Body of pancreas (tissue), 4 donors: ENCODE data around the gene IL17RB. TPM values are rescaled to one million over a fixed set of nuclear protein-coding genes. Genes with fewer than 3 reads are reported as not detected.

ENCODE experiments used
- ATAC-seq: fragments of 150-250 bp; one replicate; pipeline ENCODE4 v1.9.1; 2016
- DNase-seq, 4 donors: peaks; one replicate each; pipeline ENCODE4 v3.0.0-alpha.2; 2019
- H3K27ac ChIP-seq, 4 donors: fragments of 200-600 bp; sonication (generic); 1 replicate in 3 of 4; 2 replicates in 1 of 4; pipeline versions ENCODE4 v1.5.1 to v1.6.1; 2016 to 2019; ENCODE audit warnings: mild to moderate bottlenecking in 1 of 4, mixed read lengths in 1 of 4, moderate library complexity in 1 of 4
- H3K27me3 ChIP-seq, 2 donors: fragments of 200-600 bp; sonication (generic); one replicate each; pipeline ENCODE4 v1.6.0; 2016; ENCODE audit warnings: mild to moderate bottlenecking in 1 of 2
- H3K36me3 ChIP-seq, 2 donors: fragments of 200-600 bp; sonication (generic); replicated peaks in 1 of 2; 2 replicates each; pipeline ENCODE4 v1.5.1; 2016; ENCODE audit warnings: low read depth in 2 of 2; ENCODE audit not compliant: insufficient read depth in 1 of 2
- H3K4me1 ChIP-seq: fragments of 200-600 bp; sonication (generic); one replicate; pipeline ENCODE4 v1.6.0; 2016
- H3K4me3 ChIP-seq, 2 donors: fragments of 200-600 bp; sonication (generic); 1 replicate in 1 of 2; 2 replicates in 1 of 2; pipeline ENCODE4 v1.5.1; 2016 to 2019
- H3K9me3 ChIP-seq, 3 donors: fragments of 200-600 bp; sonication (generic); 1 replicate in 2 of 3; 2 replicates in 1 of 3; pipeline ENCODE4 v1.5.1; 2016
- CTCF ChIP-seq, 7 experiments: fragments of 450-650 bp in 4 of 7; fragments of 200-600 bp in 3 of 7; sonication (generic) in 3 of 7; IDR thresholded peaks; one replicate each; pipeline ENCODE4 v1.5.1; 2016 to 2019; ENCODE audit warnings: antibody characterized with exemption in 7 of 7
- POLR2A ChIP-seq, 3 donors: fragments of 450-650 bp; IDR thresholded peaks; one replicate each; pipeline ENCODE4 v1.6.1; 2016; ENCODE audit warnings: antibody characterized with exemption in 3 of 3, mild to moderate bottlenecking in 2 of 3
- WGBS, 2 donors: methylation state at CpG; one replicate each; pipeline ENCODE4 v1.1.5; 2017; 5-methylcytosine and 5-hydroxymethylcytosine counted together
- intact Hi-C: fragments of 100-400 bp; cut with DNase I; formaldehyde crosslinking; loops from one replicate; pipeline ENCODE4 v1.15.1; 2023
- total RNA-seq, 2 donors: library from RNA; depleted of rRNA; stranded (reverse); fragments of >200 nt; gene quantifications; one replicate each; pipeline ENCODE4 v1.1.0, GENCODE V29; 2016

The IL17RB gene
- total RNA-seq, 2 donors from 2014 or later, result 16.5 to 17.6 TPM

GRCh38 chr3:53858096-53858741 is 11.9 kb downstream of the IL17RB start:
- Histone ChIP-seq H3K4me3 (no peak overlapping the region), H3K27me3 (no peaks in the 10 kb centered on the region), H3K4me1 (peaks cover 3% of the 10 kb centered on the region), H3K27ac (no peak overlapping the region), H3K36me3 (peaks cover 0 to 5% of the 10 kb centered on the region in 2 donors), H3K9me3 (no peaks in the 10 kb centered on the region)
- WGBS, 2 donors, result 94 to 96% methylated on average over 7 of the region's 7 CpGs
- TF ChIP-seq CTCF (IDR thresholded peaks at IDR 0.05) (no peak), POLR2A (IDR thresholded peaks at IDR 0.05) (no peak)
- no peak for DNase-seq
- intact Hi-C loops, result no loop called here
- ATAC-seq, result no peak

GRCh38 chr3:53859178-53859577 is 12.8 kb downstream of the IL17RB start:
- WGBS, 2 donors, result 91 to 97% methylated on average over 6 of the region's 6 CpGs
- intact Hi-C loops, result no loop called here
- ATAC-seq, result no peak

GRCh38 chr3:53860196-53860595 is 13.8 kb downstream of the IL17RB start:
- Histone ChIP-seq H3K27ac (no peak overlapping the region), H3K4me1 (peaks cover 3% of the 10 kb centered on the region), H3K9me3 (no peaks in the 10 kb centered on the region), H3K4me3 (no peak overlapping the region), H3K27me3 (no peaks in the 10 kb centered on the region), H3K36me3 (peaks cover 0 to 7% of the 10 kb centered on the region in 2 donors)
- intact Hi-C loops, result no loop called here
- TF ChIP-seq CTCF (IDR thresholded peaks at IDR 0.05), result no peak
- no peak for TF ChIP-seq POLR2A (IDR thresholded peaks at IDR 0.05)
- WGBS, 2 donors, result 76 to 78% methylated on average over 4 of the region's 4 CpGs
- DNase-seq, result no peak
- no peak for ATAC-seq

More at GRCh38 chr3:53859178-53859577, 12.8 kb downstream of the IL17RB start:
- Histone ChIP-seq H3K9me3 (no peaks in the 10 kb centered on the region), H3K27ac (no peak overlapping the region), H3K27me3 (no peaks in the 10 kb centered on the region), H3K4me1 (peaks cover 3% of the 10 kb centered on the region), H3K36me3 (peaks cover 0 to 7% of the 10 kb centered on the region in 2 donors), H3K4me3 (no peak overlapping the region)
- DNase-seq, result no peak
- TF ChIP-seq POLR2A (IDR thresholded peaks at IDR 0.05) (no peak), CTCF (IDR thresholded peaks at IDR 0.05) (no peak)

GRCh38 chr3:53862241-53862640 is 15.9 kb downstream of the IL17RB start:
- Histone ChIP-seq H3K4me3 (no peak overlapping the region), H3K36me3 (peaks cover 0 to 10% of the 10 kb centered on the region in 2 donors), H3K27ac (no peak overlapping the region), H3K9me3 (no peaks in the 10 kb centered on the region), H3K4me1 (peaks cover 3% of the 10 kb centered on the region), H3K27me3 (no peaks in the 10 kb centered on the region)
- no peak for TF ChIP-seq CTCF (IDR thresholded peaks at IDR 0.05)
- no peak for TF ChIP-seq POLR2A (IDR thresholded peaks at IDR 0.05)
- ATAC-seq (no peak), DNase-seq (no peak)
- intact Hi-C loops, result no loop called here
- WGBS, 2 donors, result 91 to 92% methylated on average over 3 of the region's 3 CpGs

- H3K9me3 ChIP-seq, result no peaks in the 10 kb centered on the region
- DNase-seq, result no peak
- intact Hi-C loops, result no loop called here
- no peak overlapping the region for H3K27ac ChIP-seq
- H3K4me3 ChIP-seq, result no peak overlapping the region
- no peaks in the 10 kb centered on the region for H3K27me3 ChIP-seq
- TF ChIP-seq CTCF (IDR thresholded peaks at IDR 0.05), result no peak
- TF ChIP-seq POLR2A (IDR thresholded peaks at IDR 0.05), result no peak
- WGBS, 2 donors, result 90 to 93% methylated on average over 1 of the region's 1 CpG
- peaks cover 3% of the 10 kb centered on the region for H3K4me1 ChIP-seq
- no peak for ATAC-seq
- peaks cover 0 to 12% of the 10 kb centered on the region in 2 donors for H3K36me3 ChIP-seq
These were observed 16.8 kb downstream of the IL17RB start for GRCh38 chr3:53863145-53863544.
